ENCODE data around the gene ZMYND11. TPM values are rescaled to one million over a fixed set of nuclear protein-coding genes. Genes with fewer than 3 reads are reported as not detected.
A peak's percentile ranks its signal among the peaks of the same experiment; 100 is the strongest.

The ZMYND11 gene
- total RNA-seq (10 to 100 TPM; 58.0 to 96.6 (median 75.1) TPM), polyA plus RNA-seq (10 to 100 TPM; 22.7 to 54.6 TPM)
- long read RNA-seq, donor 1, full-length matches to known transcripts = 47 of 158 reads
- long read RNA-seq, donor 1, partial matches to known transcripts = 30 of 158 reads
- long read RNA-seq, donor 1, other reads (novel, unspliced or antisense) = 81 of 158 reads
- long read RNA-seq, donor 2, full-length matches to known transcripts = 21 of 156 reads
- long read RNA-seq, donor 2, partial matches to known transcripts = 45 of 156 reads
- long read RNA-seq, donor 2, other reads (novel, unspliced or antisense) = 90 of 156 reads
- long read RNA-seq, donor 3, full-length matches to known transcripts = 45 of 173 reads
- long read RNA-seq, donor 3, partial matches to known transcripts = 21 of 173 reads
- long read RNA-seq, donor 3, other reads (novel, unspliced or antisense) = 107 of 173 reads

- 0 to 2% (median 1%) methylated on average over 26 to 73 of the region's 73 CpGs for WGBS, 4 donors
- Histone ChIP-seq H3K4me1 (peaks cover 6 to 52% (median 31%) of the 10 kb centered on the region in 12 donors), H3K27ac (peak within 1 kb of the TSS; percentile 91 to 98 (median 96)), H3K36me3 (no peaks in the 10 kb centered on the region), H3K27me3 (peaks cover 0 to 6% (median 0%) of the 10 kb centered on the region in 9 donors), H3K4me3 (peak within 1 kb of the TSS; percentile 82 to 95 (median 90)), H3K9me3 (no peaks in the 10 kb centered on the region)
- TF ChIP-seq CTCF (IDR thresholded peaks at IDR 0.05) = peak in 1 of 12 donors; percentile 5
- no peak for TF ChIP-seq POLR2A (IDR thresholded peaks at IDR 0.05)
- intact Hi-C loops (cut with DNase I) = no loop called here
- DNase-seq (peak; percentile 78 to 87 (median 84)), ATAC-seq (peak; percentile 48 to 87 (median 78))
Observed at GRCh38 chr10:135132-135600, at the start of gene ZMYND11. Gene ZMYND11, plus strand, starts transcription at chr10:135455. Its CDS starts 44,558 bp downstream, at chr10:180013.

- Histone ChIP-seq H3K27me3 (peaks cover 0 to 8% (median 0%) of the 10 kb centered on the region in 9 donors), H3K27ac (no peak overlapping the region), H3K4me3 (no peak overlapping the region), H3K4me1 (no peaks in the 10 kb centered on the region), H3K36me3 (no peaks in the 10 kb centered on the region), H3K9me3 (no peaks in the 10 kb centered on the region)
- ATAC-seq (no peak), DNase-seq (no peak)
- no peak for TF ChIP-seq CTCF (IDR thresholded peaks at IDR 0.05)
- TF ChIP-seq POLR2A (IDR thresholded peaks at IDR 0.05) = no peak
- intact Hi-C loops (cut with DNase I) = no loop called here
- 76 to 92% (median 86%) methylated on average over 5 to 10 of the region's 10 CpGs for WGBS, 4 donors
Observed at GRCh38 chr10:86031-86430, 49.2 kb upstream of the ZMYND11 start.

GRCh38 chr10:87177-88080, 47.8 kb upstream of the ZMYND11 start:
- WGBS, 4 donors = 67 to 69% (median 68%) methylated on average over 17 to 19 of the region's 19 CpGs
- DNase-seq (no peak), ATAC-seq (no peak)
- H3K4me3 ChIP-seq = no peak overlapping the region
- H3K27ac ChIP-seq = no peak overlapping the region
- H3K36me3 ChIP-seq = no peaks in the 10 kb centered on the region
- H3K9me3 ChIP-seq = no peaks in the 10 kb centered on the region
- peaks cover 0 to 8% (median 0%) of the 10 kb centered on the region in 9 donors for H3K27me3 ChIP-seq
- no peaks in the 10 kb centered on the region for H3K4me1 ChIP-seq
- intact Hi-C loops (cut with DNase I) = no loop called here
- TF ChIP-seq POLR2A (IDR thresholded peaks at IDR 0.05) (no peak), CTCF (IDR thresholded peaks at IDR 0.05) (no peak)
